MM.1S (cell line): ENCODE data around the gene MSL1.
A peak's percentile ranks its signal among the peaks of the same experiment; 100 is the strongest.

Experiments
- EZH2 ChIP-seq: fragments of 300-600 bp; sonication (generic); optimal IDR thresholded peaks from 2 replicates; pipeline ENCODE3; 2017; ENCODE audit warnings: low read depth, mild to moderate bottlenecking, antibody characterized with exemption, low read length, mixed read lengths
- TF ChIP-seq, protein P1 (sequence below): fragments of 300-600 bp; sonication (generic); IDR thresholded peaks from 2 replicates; pipeline ENCODE4 v1.5.1; 2016; ENCODE audit warnings: antibody characterized with exemption, low read length, mixed read lengths

DNA sequence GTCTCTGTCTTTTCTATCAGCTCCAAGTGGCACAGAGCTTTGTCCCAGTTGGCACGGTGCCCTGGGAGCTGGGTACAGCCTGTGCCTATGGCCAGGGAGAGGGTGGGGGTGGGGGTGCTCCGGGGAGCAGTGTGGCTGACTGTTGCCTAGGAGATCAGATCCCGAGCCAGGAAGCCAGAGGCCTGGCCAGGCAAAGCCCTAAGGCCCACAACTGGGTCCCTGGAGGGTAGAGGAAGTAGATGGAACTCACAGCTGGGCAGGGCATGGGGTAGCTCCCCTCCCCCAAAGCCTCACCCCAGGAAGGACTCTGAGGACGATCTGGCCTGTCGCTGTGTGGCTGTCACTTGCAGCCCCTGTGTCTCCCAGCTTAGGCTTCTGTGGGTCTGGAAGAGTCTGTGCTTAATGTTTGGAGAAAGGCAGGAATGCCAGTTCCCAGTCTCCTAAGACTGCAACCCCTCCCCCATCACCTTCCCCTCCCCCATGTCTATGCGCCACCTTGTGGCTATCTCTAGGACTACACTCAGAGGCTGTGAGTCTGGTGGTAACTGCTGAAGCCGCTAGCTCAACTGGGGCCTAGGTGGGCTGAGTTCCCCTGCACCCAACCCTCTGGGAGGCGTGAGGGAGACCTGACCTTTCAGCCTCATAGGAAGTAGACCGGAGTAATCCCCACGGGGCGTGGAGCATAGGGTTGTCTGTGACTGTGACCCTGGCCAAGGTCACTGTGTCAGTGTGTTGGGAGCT lies 46.4 kb upstream of the MSL1 start:
- TF ChIP-seq, protein P1, sequence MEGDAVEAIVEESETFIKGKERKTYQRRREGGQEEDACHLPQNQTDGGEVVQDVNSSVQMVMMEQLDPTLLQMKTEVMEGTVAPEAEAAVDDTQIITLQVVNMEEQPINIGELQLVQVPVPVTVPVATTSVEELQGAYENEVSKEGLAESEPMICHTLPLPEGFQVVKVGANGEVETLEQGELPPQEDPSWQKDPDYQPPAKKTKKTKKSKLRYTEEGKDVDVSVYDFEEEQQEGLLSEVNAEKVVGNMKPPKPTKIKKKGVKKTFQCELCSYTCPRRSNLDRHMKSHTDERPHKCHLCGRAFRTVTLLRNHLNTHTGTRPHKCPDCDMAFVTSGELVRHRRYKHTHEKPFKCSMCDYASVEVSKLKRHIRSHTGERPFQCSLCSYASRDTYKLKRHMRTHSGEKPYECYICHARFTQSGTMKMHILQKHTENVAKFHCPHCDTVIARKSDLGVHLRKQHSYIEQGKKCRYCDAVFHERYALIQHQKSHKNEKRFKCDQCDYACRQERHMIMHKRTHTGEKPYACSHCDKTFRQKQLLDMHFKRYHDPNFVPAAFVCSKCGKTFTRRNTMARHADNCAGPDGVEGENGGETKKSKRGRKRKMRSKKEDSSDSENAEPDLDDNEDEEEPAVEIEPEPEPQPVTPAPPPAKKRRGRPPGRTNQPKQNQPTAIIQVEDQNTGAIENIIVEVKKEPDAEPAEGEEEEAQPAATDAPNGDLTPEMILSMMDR, result peak; percentile 89
- no peak for TF ChIP-seq EZH2
